GM10847 (cell line): ENCODE measurements around the gene DNER.

Source experiments
- POLR2A ChIP-seq: IDR thresholded peaks from 2 replicates; pipeline ENCODE4 v1.6.1; 2011; ENCODE audit not compliant: insufficient read length; ENCODE audit errors: extremely low read depth

Gene DNER

GRCh38 chr2:229719926-229720647 is 5.7 kb upstream of the DNER start:
- no peak for TF ChIP-seq POLR2A

GRCh38 chr2:229718057-229718456 is 3.7 kb upstream of the DNER start:
- TF ChIP-seq POLR2A, result no peak

GRCh38 chr2:229715895-229716507 is 1.6 kb upstream of the DNER start:
- TF ChIP-seq POLR2A, result no peak

GRCh38 chr2:229714736-229715541 is 584 bp upstream of the DNER start:
- TF ChIP-seq POLR2A, result no peak

- no peak for TF ChIP-seq POLR2A
Measured at GRCh38 chr2:229713371-229714079, 830 bp downstream of the DNER start.

- TF ChIP-seq POLR2A, result no peak
Measured at GRCh38 chr2:229712136-229712535, 2.2 kb downstream of the DNER start.

GRCh38 chr2:229708335-229708734 is 6.0 kb downstream of the DNER start:
- TF ChIP-seq POLR2A, result no peak

GRCh38 chr2:229703909-229704630 is 10.3 kb downstream of the DNER start:
- TF ChIP-seq POLR2A, result no peak

GRCh38 chr2:229701716-229702115 is 12.6 kb downstream of the DNER start:
- TF ChIP-seq POLR2A, result no peak

GRCh38 chr2:229701062-229701461 is 13.3 kb downstream of the DNER start:
- no peak for TF ChIP-seq POLR2A

GRCh38 chr2:229695961-229696360 is 18.4 kb downstream of the DNER start:
- TF ChIP-seq POLR2A, result no peak

GRCh38 chr2:229691631-229692030 is 22.7 kb downstream of the DNER start:
- TF ChIP-seq POLR2A, result no peak

- TF ChIP-seq POLR2A, result no peak
Measured at GRCh38 chr2:229689307-229689839, 25.0 kb downstream of the DNER start.

- TF ChIP-seq POLR2A, result no peak
Measured at GRCh38 chr2:229688141-229688540, 26.2 kb downstream of the DNER start.
